ENCODE data around the gene OMG. TPM values are rescaled to one million over a fixed set of nuclear protein-coding genes. Genes with fewer than 3 reads are reported as not detected.
"Not testable (repeated sequence)": the region's sequence is repeated elsewhere in the genome, so short reads cannot be mapped to it uniquely, and the experiment has no call there.

The OMG gene
- total RNA-seq, 1 experiment from 2014 or later = not detected

GRCh38 chr17:31308372-31309334 lies 11.6 kb upstream of the OMG start:
- no peak for DNase-seq (ENCODE audit: low spot score)

- DNase-seq (ENCODE audit: low spot score) = no peak
Measured at GRCh38 chr17:31307640-31308039, 10.6 kb upstream of the OMG start.

- no peak for DNase-seq (ENCODE audit: low spot score)
Measured at GRCh38 chr17:31299624-31300023, 2.6 kb upstream of the OMG start.

- DNase-seq (ENCODE audit: low spot score) = no peak
Measured at GRCh38 chr17:31296142-31296541, 897 bp downstream of the OMG start.

GRCh38 chr17:31295489-31295871 lies 1.6 kb downstream of the OMG start:
- DNase-seq (ENCODE audit: low spot score) = no peak

- no peak for DNase-seq (ENCODE audit: low spot score)
Measured at GRCh38 chr17:31294820-31295488, 2.1 kb downstream of the OMG start.

GRCh38 chr17:31294231-31294630 lies 2.8 kb downstream of the OMG start:
- DNase-seq (ENCODE audit: low spot score) = no peak

GRCh38 chr17:31293581-31293980 lies 3.5 kb downstream of the OMG start:
- no peak for DNase-seq (ENCODE audit: low spot score)

GRCh38 chr17:31291820-31292219 lies 5.2 kb downstream of the OMG start:
- no peak for DNase-seq (ENCODE audit: low spot score)

- DNase-seq (ENCODE audit: low spot score) = no peak
Measured at GRCh38 chr17:31289790-31290189, 7.2 kb downstream of the OMG start.

GRCh38 chr17:31287932-31288331 lies 9.1 kb downstream of the OMG start:
- DNase-seq (ENCODE audit: low spot score) = not testable (repeated sequence)

GRCh38 chr17:31286587-31286986 lies 10.5 kb downstream of the OMG start:
- DNase-seq (ENCODE audit: low spot score) = no peak

GRCh38 chr17:31283841-31284240 lies 13.2 kb downstream of the OMG start:
- DNase-seq (ENCODE audit: low spot score) = no peak

GRCh38 chr17:31281061-31281460 lies 16.0 kb downstream of the OMG start:
- DNase-seq (ENCODE audit: low spot score) = no peak

GRCh38 chr17:31279401-31279800 lies 17.6 kb downstream of the OMG start:
- no peak for DNase-seq (ENCODE audit: low spot score)

GRCh38 chr17:31275116-31275515 lies 21.9 kb downstream of the OMG start:
- no peak for DNase-seq (ENCODE audit: low spot score)

- no peak for DNase-seq (ENCODE audit: low spot score)
Measured at GRCh38 chr17:31274252-31274651, 22.8 kb downstream of the OMG start.

GRCh38 chr17:31273516-31273915 lies 23.5 kb downstream of the OMG start:
- no peak for DNase-seq (ENCODE audit: low spot score)

- no peak for DNase-seq (ENCODE audit: low spot score)
Measured at GRCh38 chr17:31272803-31273202, 24.2 kb downstream of the OMG start.

- no peak for DNase-seq (ENCODE audit: low spot score)
Measured at GRCh38 chr17:31272236-31272635, 24.8 kb downstream of the OMG start.

- DNase-seq (ENCODE audit: low spot score) = peak; percentile 100
Measured at GRCh38 chr17:31269578-31269983, 27.5 kb downstream of the OMG start.

GRCh38 chr17:31269036-31269577 lies 27.9 kb downstream of the OMG start:
- DNase-seq (ENCODE audit: low spot score) = no peak

- DNase-seq (ENCODE audit: low spot score) = no peak
Measured at GRCh38 chr17:31266042-31266441, 31.0 kb downstream of the OMG start.

Data from A172 (cell line).